ENCODE measurements around the gene ACVR1B. TPM values are rescaled to one million over a fixed set of nuclear protein-coding genes. Genes with fewer than 3 reads are reported as not detected.

Gene ACVR1B
- total and polyA plus RNA-seq, 2 experiments from 2014 or later = 2.4 to 7.5 TPM

GRCh38 chr12:51959211-51959610 is 7.7 kb downstream of the ACVR1B start:
- no peak for DNase-seq (ENCODE audit: low spot score)
- no peak overlapping the region for H3K4me3 Mint-ChIP-seq
- no peak overlapping the region for H3K4me3 ChIP-seq
- H3K4me1 ChIP-seq (ENCODE audit: insufficient read depth) = no peaks in the 10 kb centered on the region
- no peak for TF ChIP-seq ETS1 (IDR thresholded peaks at IDR 0.05)
- TF ChIP-seq EZH2phosphoT487 (IDR thresholded peaks at IDR 0.05; ENCODE audit: unreplicated experiment) = no peak
- no peak for TF ChIP-seq NANOG (IDR thresholded peaks at IDR 0.05; ENCODE audit: borderline replicate concordance)
- no peak for TF ChIP-seq EZH2 (IDR thresholded peaks at IDR 0.05; ENCODE audit: low read depth, unreplicated experiment)
- no peak for TF ChIP-seq STAT1 (IDR thresholded peaks at IDR 0.05; ENCODE audit: unreplicated experiment)
- no peak for TF ChIP-seq CTCF (conservative IDR thresholded peaks at IDR 0.05; ENCODE audit: low read depth in 2 of 2)
- H3F3A ChIP-seq (replicated peaks; ENCODE audit: low read depth) = 0 out of 2 replicates have a peak, but pooled peaks cover 4% of the 10 kb centered on the region
- H3K9me2 ChIP-seq (ENCODE audit: insufficient read depth) = no peaks in the 10 kb centered on the region
- H3K4me1 Mint-ChIP-seq = peaks cover 4% of the 10 kb centered on the region; the same call in 1 of the 3 replicates
- peaks cover 26% of the 10 kb centered on the region for H4K20me1 ChIP-seq (replicated peaks; ENCODE audit: insufficient read depth)
- H3K27me3 Mint-ChIP-seq (ENCODE audit: insufficient read depth, low read depth, poor library complexity) = no peaks in the 10 kb centered on the region
- no peaks in the 10 kb centered on the region for H3K36me3 ChIP-seq (ENCODE audit: insufficient read depth)
- H3K9me3 Mint-ChIP-seq = no peaks in the 10 kb centered on the region
- H3K27ac ChIP-seq (ENCODE audit: low read depth) = no peak overlapping the region
- H2AFZ ChIP-seq = no peak overlapping the region
- peaks cover 7% of the 10 kb centered on the region; the same call in 2 of the 3 replicates for H3K36me3 Mint-ChIP-seq (ENCODE audit: low read depth)
- peaks cover 17% of the 10 kb centered on the region for H3K27me3 ChIP-seq (ENCODE audit: insufficient read depth)
- no peak for ATAC-seq
- H3K4me2 ChIP-seq = no peak overlapping the region
- H3K79me2 ChIP-seq (replicated peaks; ENCODE audit: insufficient read depth) = peaks cover 42% of the 10 kb centered on the region
- H3K27ac Mint-ChIP-seq = no peak overlapping the region

GRCh38 chr12:51959921-51960320 is 8.4 kb downstream of the ACVR1B start:
- no peak overlapping the region for H3K4me3 ChIP-seq
- Mint-ChIP-seq H3K4me1 (no peaks in the 10 kb centered on the region; the same call in 2 of the 3 replicates), H3K36me3 (ENCODE audit: low read depth) (peaks cover 7% of the 10 kb centered on the region; the same call in 2 of the 3 replicates), H3K27me3 (ENCODE audit: insufficient read depth, low read depth, poor library complexity) (no peaks in the 10 kb centered on the region), H3K27ac (no peak overlapping the region), H3K9me3 (no peaks in the 10 kb centered on the region), H3K4me3 (no peak overlapping the region)
- DNase-seq (ENCODE audit: low spot score) = no peak
- H3K27ac ChIP-seq (ENCODE audit: low read depth) = no peak overlapping the region
- H3K79me2 ChIP-seq (replicated peaks; ENCODE audit: insufficient read depth) = peaks cover 40% of the 10 kb centered on the region
- no peak overlapping the region for H2AFZ ChIP-seq
- ATAC-seq = no peak
- no peak overlapping the region for H3K4me2 ChIP-seq
- H3K27me3 ChIP-seq (ENCODE audit: insufficient read depth) = peaks cover 10% of the 10 kb centered on the region
- H3K36me3 ChIP-seq (ENCODE audit: insufficient read depth) = no peaks in the 10 kb centered on the region
- no peaks in the 10 kb centered on the region for H3F3A ChIP-seq (replicated peaks; ENCODE audit: low read depth)
- peaks cover 25% of the 10 kb centered on the region for H4K20me1 ChIP-seq (replicated peaks; ENCODE audit: insufficient read depth)
- H3K4me1 ChIP-seq (ENCODE audit: insufficient read depth) = no peaks in the 10 kb centered on the region
- TF ChIP-seq ETS1 (IDR thresholded peaks at IDR 0.05) (no peak), ZNF331 (CRISPR knock-in tag; IDR thresholded peaks at IDR 0.05; ENCODE audit: low read depth) (no peak), REST (IDR thresholded peaks at IDR 0.05; ENCODE audit: unreplicated experiment) (no peak), POLR2AphosphoS5 (IDR thresholded peaks at IDR 0.05; ENCODE audit: low read depth) (no peak), STAT1 (IDR thresholded peaks at IDR 0.05; ENCODE audit: unreplicated experiment) (no peak), EZH2 (IDR thresholded peaks at IDR 0.05; ENCODE audit: low read depth, unreplicated experiment) (no peak), NANOG (IDR thresholded peaks at IDR 0.05; ENCODE audit: borderline replicate concordance) (no peak)
- no peaks in the 10 kb centered on the region for H3K9me2 ChIP-seq (ENCODE audit: insufficient read depth)

Measured in GM23338 (cell line).